Adrenal gland (tissue), 5 donors: ENCODE data around the gene RAB43.

Experiments
- CTCF ChIP-seq, 6 experiments: fragments of 450-650 bp in 4 of 6; fragments of 200-600 bp in 2 of 6; sonication (generic) in 1 of 6; IDR thresholded peaks; 1 replicate in 5 of 6; 2 replicates in 1 of 6; pipeline versions ENCODE4 v1.5.1 to v1.8.0; 2016 to 2021; ENCODE audit warnings: antibody characterized with exemption in 6 of 6, mild to moderate bottlenecking in 2 of 6, moderate library complexity in 1 of 6
- POLR2A ChIP-seq, 2 donors: fragments of 450-650 bp; IDR thresholded peaks; one replicate each; pipeline ENCODE4 v1.6.1; 2017; ENCODE audit warnings: antibody characterized with exemption in 2 of 2, mild to moderate bottlenecking in 2 of 2, moderate library complexity in 1 of 2
- donor health status: DM: no; HTN: no; CAD: no.

GRCh38 chr3:129104051-129104450 lies 17.6 kb downstream of the RAB43 start:
- TF ChIP-seq CTCF (IDR thresholded peaks at IDR 0.05), result no peak
- no peak for TF ChIP-seq POLR2A (IDR thresholded peaks at IDR 0.05)
